DND-41 (cell line): ENCODE data around the gene KDM3A.

Experiments
- ATAC-seq: fragments of 200-7000 bp; cut with Tn5 transposase; 3 replicates; pipeline ENCODE4 v1.9.1; 2021; ENCODE audit warnings: low read depth; ENCODE audit not compliant: insufficient read depth
- DNase-seq: peaks from one replicate; pipeline ENCODE4 v3.0.0-alpha.2; 2020
- H2AFZ ChIP-seq: 2 replicates; pipeline ENCODE4 v1.6.0; 2012; ENCODE audit warnings: low read depth, low read length
- H3K27ac ChIP-seq: 2 replicates; pipeline ENCODE4 v1.5.1; 2012; ENCODE audit warnings: low read length, inconsistent platforms
- H3K27me3 ChIP-seq: fragments of 200-600 bp; sonication (generic); 2 replicates; pipeline ENCODE4 v1.6.0; 2012; ENCODE audit warnings: low read length, mild to moderate bottlenecking, inconsistent platforms; ENCODE audit not compliant: insufficient read depth, poor library complexity
- H3K36me3 ChIP-seq: 2 replicates; pipeline ENCODE4 v1.5.1; 2012; ENCODE audit warnings: low read length, inconsistent platforms; ENCODE audit not compliant: insufficient read depth
- H3K4me1 ChIP-seq: 2 replicates; pipeline ENCODE4 v1.5.1; 2012; ENCODE audit warnings: mild to moderate bottlenecking, low read length; ENCODE audit not compliant: insufficient read depth
- H3K4me2 ChIP-seq: 2 replicates; pipeline ENCODE4 v1.6.0; 2012; ENCODE audit warnings: mild to moderate bottlenecking, moderate library complexity, low read length, inconsistent platforms; ENCODE audit not compliant: insufficient read depth
- H3K4me3 ChIP-seq, 2 experiments: fragments of 200-600 bp in 1 of 2; shearing (Covaris generic) in 1 of 2; 2 replicates each; pipeline ENCODE4 v1.5.1; 2012 to 2016; ENCODE audit warnings: inconsistent platforms in 2 of 2, low read length in 2 of 2, mild to moderate bottlenecking in 2 of 2, low read depth in 1 of 2, moderate library complexity in 1 of 2
- H3K79me2 ChIP-seq: 2 replicates; pipeline ENCODE4 v1.6.0; 2012; ENCODE audit warnings: low read length, inconsistent platforms; ENCODE audit not compliant: insufficient read depth
- H3K9ac ChIP-seq: 2 replicates; pipeline ENCODE4 v1.6.0; 2012; ENCODE audit warnings: low read depth, mild to moderate bottlenecking, inconsistent platforms, low read length, moderate library complexity
- H3K9me3 ChIP-seq: 2 replicates; pipeline ENCODE4 v1.5.1; 2012; ENCODE audit warnings: low read length, moderate library complexity, mild to moderate bottlenecking, inconsistent platforms; ENCODE audit not compliant: insufficient read depth, severe bottlenecking
- H4K20me1 ChIP-seq: 2 replicates; pipeline ENCODE4 v1.6.0; 2012; ENCODE audit warnings: low read length; ENCODE audit not compliant: insufficient read depth
- CTCF ChIP-seq: IDR thresholded peaks from 2 replicates; pipeline ENCODE4 v1.5.1; 2012; ENCODE audit warnings: borderline replicate concordance, low read length, moderate library complexity, mild to moderate bottlenecking; ENCODE audit not compliant: poor library complexity, severe bottlenecking; ENCODE audit errors: extremely low read depth
- EZH2 ChIP-seq: IDR thresholded peaks from 3 replicates; pipeline ENCODE4 v1.6.1; 2012; ENCODE audit warnings: borderline replicate concordance, low read depth, mild to moderate bottlenecking, moderate library complexity, low read length, inconsistent platforms; ENCODE audit not compliant: severe bottlenecking

The KDM3A gene

GRCh38 chr2:86521922-86522321 is 80.8 kb downstream of the KDM3A start:
- Histone ChIP-seq H3K79me2 (no peaks in the 10 kb centered on the region), H3K9ac (no peak overlapping the region), H4K20me1 (no peaks in the 10 kb centered on the region), H3K4me2 (no peak overlapping the region), H3K4me3 (no peak overlapping the region), H3K27me3 (no peaks in the 10 kb centered on the region), H2AFZ (no peak overlapping the region), H3K36me3 (peaks cover 33% of the 10 kb centered on the region), H3K27ac (no peak overlapping the region), H3K9me3 (peaks cover 11% of the 10 kb centered on the region), H3K4me1 (no peaks in the 10 kb centered on the region)
- no peak for DNase-seq
- no peak for ATAC-seq
- no peak for TF ChIP-seq EZH2
- TF ChIP-seq CTCF: no peak

GRCh38 chr2:86522711-86523110 is 81.5 kb downstream of the KDM3A start:
- no peak overlapping the region for H2AFZ ChIP-seq
- no peak overlapping the region for H3K4me3 ChIP-seq
- peaks cover 40% of the 10 kb centered on the region for H3K36me3 ChIP-seq
- H4K20me1 ChIP-seq: no peaks in the 10 kb centered on the region
- no peaks in the 10 kb centered on the region for H3K27me3 ChIP-seq
- H3K9me3 ChIP-seq: peaks cover 11% of the 10 kb centered on the region
- no peak overlapping the region for H3K27ac ChIP-seq
- no peak overlapping the region for H3K9ac ChIP-seq
- H3K4me2 ChIP-seq: no peak overlapping the region
- no peak for DNase-seq
- no peak for ATAC-seq
- no peaks in the 10 kb centered on the region for H3K79me2 ChIP-seq
- TF ChIP-seq CTCF: no peak
- no peak for TF ChIP-seq EZH2
- H3K4me1 ChIP-seq: no peaks in the 10 kb centered on the region

GRCh38 chr2:86523491-86523890 is 82.3 kb downstream of the KDM3A start:
- Histone ChIP-seq H3K4me3 (no peak overlapping the region), H3K4me2 (no peak overlapping the region), H3K4me1 (no peaks in the 10 kb centered on the region), H3K27me3 (no peaks in the 10 kb centered on the region), H4K20me1 (no peaks in the 10 kb centered on the region), H3K79me2 (no peaks in the 10 kb centered on the region), H3K36me3 (peaks cover 44% of the 10 kb centered on the region), H3K9ac (no peak overlapping the region), H2AFZ (no peak overlapping the region), H3K9me3 (peaks cover 11% of the 10 kb centered on the region), H3K27ac (no peak overlapping the region)
- no peak for ATAC-seq
- TF ChIP-seq EZH2 (no peak), CTCF (no peak)
- DNase-seq: no peak
